Kidney (tissue), 14 donors: Measurements from ENCODE around the gene SLC38A8. TPM values are rescaled to one million over a fixed set of nuclear protein-coding genes. Genes with fewer than 3 reads are reported as not detected.

Experiments
- DNase-seq, 5 donors: peaks; one replicate each; pipeline ENCODE4 v3.0.0-alpha.2; 2013 to 2020
- FAIRE-seq: peaks from 2 replicates; lab custom pipeline; 2012; peaks lifted over from hg19 to GRCh38; lab: Jason Lieb, UNC
- H3K27ac ChIP-seq, 2 donors: one replicate each; pipeline ENCODE4 v1.7.0; 2013; ENCODE audit warnings: low read depth in 2 of 2, low read length in 2 of 2, inconsistent platforms in 1 of 2
- H3K27me3 ChIP-seq: one replicate; pipeline ENCODE4 v1.7.1; 2013; ENCODE audit warnings: low read length, inconsistent platforms; ENCODE audit not compliant: control insufficient read depth, insufficient read depth
- H3K36me3 ChIP-seq, 3 donors: one replicate each; pipeline versions ENCODE4 v1.7.0 to v1.7.1; 2013; ENCODE audit warnings: low read length in 3 of 3, control low read depth in 1 of 3, inconsistent platforms in 1 of 3; ENCODE audit not compliant: insufficient read depth in 3 of 3, control insufficient read depth in 2 of 3
- H3K4me1 ChIP-seq, 3 donors: one replicate each; pipeline versions ENCODE4 v1.7.0 to v1.7.1; 2013; ENCODE audit warnings: low read length in 3 of 3, inconsistent platforms in 1 of 3, low read depth in 1 of 3; ENCODE audit not compliant: control insufficient read depth in 2 of 3, insufficient read depth in 2 of 3
- H3K4me3 ChIP-seq, 3 donors: one replicate each; pipeline versions ENCODE4 v1.7.0 to v1.8.1; 2013; ENCODE audit warnings: low read length in 3 of 3, control low read depth in 1 of 3, inconsistent platforms in 1 of 3
- H3K9ac ChIP-seq, 3 donors: one replicate each; pipeline versions ENCODE4 v1.7.0 to v1.7.1; 2013; ENCODE audit warnings: low read length in 3 of 3, control low read depth in 1 of 3, inconsistent platforms in 1 of 3
- H3K9me3 ChIP-seq, 3 donors: one replicate each; pipeline versions ENCODE4 v1.7.0 to v1.7.1; 2013; ENCODE audit warnings: low read length in 3 of 3, control low read depth in 1 of 3, inconsistent platforms in 1 of 3; ENCODE audit not compliant: control insufficient read depth in 2 of 3, insufficient read depth in 1 of 3
- CTCF ChIP-seq: IDR thresholded peaks from 3 replicates; pipeline ENCODE4 v1.5.1; 2012; ENCODE audit warnings: mild to moderate bottlenecking, moderate library complexity, borderline replicate concordance; ENCODE audit not compliant: insufficient read depth; ENCODE audit errors: extremely low read depth
- intact Hi-C: fragments of 100-400 bp; cut with DNase I; formaldehyde crosslinking; loops from one replicate; pipeline ENCODE4 v1.11.1; 2022
- polyA plus RNA-seq: library from polyadenylated mRNA; stranded (reverse); fragments of 350-450 nt; fragmentation: Illumina TruSeq; extraction: RNeasy Lipid Tissue Mini Kit (QIAGEN cat#74804); gene quantifications from one replicate; pipeline ENCODE4 v1.2.3, GENCODE V29; 2014; ENCODE audit warnings: low read depth, low replicate concordance; ENCODE audit not compliant: insufficient read depth
- total RNA-seq: library from RNA; stranded (reverse); fragmentation: NEBNext Ultra II Directional; extraction: Animal tissue kit (Norgen Biotek cat#: 25700); gene quantifications from one replicate; pipeline ENCODE4 v1.2.1, GENCODE V29; 2021
- donor health status: control.
- donor health status: control.
- donor health status: control.
- donor health status: control.
- donor health status: control.
- donor health status: DM: yes; HTN: yes; CAD: no.
- donor health status: Normal renal cell carcinoma (clear cell type).

The SLC38A8 gene
- total and polyA plus RNA-seq, 2 donors from 2014 or later = 0.30 TPM; not detected in 1

DNA sequence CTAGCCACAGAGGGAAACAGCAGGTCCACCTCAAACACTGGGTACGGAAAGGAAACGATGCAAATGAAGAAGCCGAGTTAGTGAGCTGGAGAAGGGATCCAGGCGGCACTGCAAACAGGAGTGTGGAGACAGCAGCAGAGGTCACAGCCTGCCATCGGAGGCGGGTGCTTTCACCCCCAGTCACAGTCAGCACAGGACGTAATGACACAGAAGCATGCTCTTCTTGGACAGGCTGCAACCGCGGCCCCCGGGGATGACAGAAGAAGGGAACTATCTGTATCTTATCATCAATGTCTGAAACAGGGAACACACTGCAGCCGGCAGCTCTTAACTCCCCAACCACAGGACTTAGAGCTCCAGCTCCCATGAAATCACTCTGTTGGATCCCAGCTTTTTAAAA lies 16.1 kb upstream of the SLC38A8 start:
- FAIRE-seq = no peak
- Histone ChIP-seq H3K27ac (no peak overlapping the region), H3K9me3 (no peaks in the 10 kb centered on the region), H3K9ac (no peak overlapping the region), H3K4me1 (no peaks in the 10 kb centered on the region), H3K4me3 (no peak overlapping the region), H3K36me3 (peaks cover 4 to 78% (median 51%) of the 10 kb centered on the region in 3 donors), H3K27me3 (no peaks in the 10 kb centered on the region)
- TF ChIP-seq CTCF = no peak
- no peak for DNase-seq
- intact Hi-C loops = loop anchor here (10.0 kb wide), 1 partner anchor 94 kb away; the partner anchor contains the start of gene NECAB2

DNA sequence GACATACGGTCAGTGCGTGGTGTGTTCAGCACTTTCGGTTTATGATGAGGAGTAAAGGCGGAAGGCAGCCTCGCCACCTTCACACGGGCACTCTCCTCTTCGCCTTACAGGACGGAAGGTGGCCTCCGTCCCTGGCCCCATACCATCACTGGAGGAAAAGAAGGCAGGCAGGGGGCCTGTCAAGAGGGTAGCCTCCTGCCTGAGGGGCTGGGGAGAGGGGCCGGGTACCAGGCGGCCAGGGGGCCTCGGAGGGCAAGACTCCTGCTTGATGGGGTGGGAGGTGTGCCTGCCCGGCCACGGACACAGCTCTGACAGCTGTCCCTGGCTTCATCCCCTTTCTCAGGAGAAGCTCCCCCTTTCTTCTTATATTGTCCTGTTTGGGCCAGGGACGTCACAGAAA lies 15.6 kb upstream of the SLC38A8 start:
- TF ChIP-seq CTCF = no peak
- Histone ChIP-seq H3K4me1 (no peaks in the 10 kb centered on the region), H3K4me3 (no peak overlapping the region), H3K27ac (no peak overlapping the region), H3K9me3 (no peaks in the 10 kb centered on the region), H3K9ac (no peak overlapping the region), H3K36me3 (peaks cover 3 to 78% (median 52%) of the 10 kb centered on the region in 3 donors), H3K27me3 (no peaks in the 10 kb centered on the region)
- no peak for FAIRE-seq
- no peak for DNase-seq
- intact Hi-C loops = loop anchor here (10.0 kb wide), 1 partner anchor 93 kb away; the partner anchor contains the start of gene NECAB2

GRCh38 chr16:84056933-84057332 lies 14.3 kb upstream of the SLC38A8 start:
- TF ChIP-seq CTCF = no peak

More at GRCh38 chr16:84056933-84057332, 14.3 kb upstream of the SLC38A8 start:
- no peak overlapping the region for H3K9ac ChIP-seq
- peaks cover 0 to 79% (median 53%) of the 10 kb centered on the region in 3 donors for H3K36me3 ChIP-seq
- FAIRE-seq (no peak), DNase-seq (no peak)
- H3K4me3 ChIP-seq = no peak overlapping the region
- no peaks in the 10 kb centered on the region for H3K4me1 ChIP-seq
- no peaks in the 10 kb centered on the region for H3K27me3 ChIP-seq
- no peaks in the 10 kb centered on the region for H3K9me3 ChIP-seq
- H3K27ac ChIP-seq = no peak overlapping the region
- intact Hi-C loops = loop anchor here (10.0 kb wide), 1 partner anchor 92 kb away; the partner anchor contains the start of gene NECAB2
